ENCODE measurements around the gene GTPBP1.

Gene GTPBP1

GRCh38 chr22:38721551-38721950 is 15.8 kb downstream of the GTPBP1 start:
- H3K27ac Mint-ChIP-seq, result no peak overlapping the region
- H3K4me1 Mint-ChIP-seq (ENCODE audit: low read depth in 2 of 2), result peaks cover 8 to 15% of the 10 kb centered on the region in 2 donors
- no peaks in the 10 kb centered on the region for H3K27me3 Mint-ChIP-seq
- ATAC-seq (replicated peaks) (no peak), DNase-seq (no peak)
- H3K9me3 Mint-ChIP-seq, result no peaks in the 10 kb centered on the region
- peaks cover 96% of the 10 kb centered on the region for H3K36me3 Mint-ChIP-seq (ENCODE audit: insufficient read depth)
- H3K4me3 Mint-ChIP-seq, result peak overlapping the region in 1 of 2 donors; percentile 34

- Mint-ChIP-seq H3K27ac (peak overlapping the region in 1 of 2 donors; percentile 62), H3K36me3 (ENCODE audit: insufficient read depth) (peaks cover 98% of the 10 kb centered on the region), H3K4me3 (no peak overlapping the region), H3K9me3 (no peaks in the 10 kb centered on the region), H3K4me1 (ENCODE audit: low read depth in 2 of 2) (peaks cover 8% of the 10 kb centered on the region in 2 donors), H3K27me3 (no peaks in the 10 kb centered on the region)
- ATAC-seq (replicated peaks), result no peak
- DNase-seq, result no peak
Observed at GRCh38 chr22:38724176-38724575, 18.4 kb downstream of the GTPBP1 start.

GRCh38 chr22:38724926-38725571 is 19.3 kb downstream of the GTPBP1 start:
- H3K4me1 Mint-ChIP-seq (ENCODE audit: low read depth in 2 of 2), result peaks cover 8 to 9% of the 10 kb centered on the region in 2 donors
- H3K4me3 Mint-ChIP-seq, result no peak overlapping the region
- peaks cover 99% of the 10 kb centered on the region for H3K36me3 Mint-ChIP-seq (ENCODE audit: insufficient read depth)
- H3K27me3 Mint-ChIP-seq, result no peaks in the 10 kb centered on the region
- peak overlapping the region; percentile 3 to 59 for H3K27ac Mint-ChIP-seq
- ATAC-seq (replicated peaks) (peak; percentile 86), DNase-seq (peak; percentile 37 to 43 (median 38))
- H3K9me3 Mint-ChIP-seq, result no peaks in the 10 kb centered on the region

- no peaks in the 10 kb centered on the region for H3K9me3 Mint-ChIP-seq
- peaks cover 99% of the 10 kb centered on the region for H3K36me3 Mint-ChIP-seq (ENCODE audit: insufficient read depth)
- DNase-seq, result no peak
- peaks cover 8 to 15% of the 10 kb centered on the region in 2 donors for H3K4me1 Mint-ChIP-seq (ENCODE audit: low read depth in 2 of 2)
- no peak overlapping the region for H3K4me3 Mint-ChIP-seq
- H3K27me3 Mint-ChIP-seq, result no peaks in the 10 kb centered on the region
- no peak for ATAC-seq (replicated peaks)
- peak overlapping the region in 1 of 2 donors; percentile 95 for H3K27ac Mint-ChIP-seq
Observed at GRCh38 chr22:38725900-38726655, 20.3 kb downstream of the GTPBP1 start.

GRCh38 chr22:38727123-38727522 is 21.4 kb downstream of the GTPBP1 start:
- ATAC-seq (replicated peaks) (no peak), DNase-seq (no peak)
- Mint-ChIP-seq H3K27me3 (no peaks in the 10 kb centered on the region), H3K9me3 (no peaks in the 10 kb centered on the region), H3K4me3 (no peak overlapping the region), H3K4me1 (ENCODE audit: low read depth in 2 of 2) (peaks cover 10 to 17% of the 10 kb centered on the region in 2 donors), H3K36me3 (ENCODE audit: insufficient read depth) (peaks cover 100% of the 10 kb centered on the region), H3K27ac (peak overlapping the region; percentile 36 to 95)

- Mint-ChIP-seq H3K36me3 (ENCODE audit: insufficient read depth) (peaks cover 100% of the 10 kb centered on the region), H3K4me3 (no peak overlapping the region), H3K27me3 (no peaks in the 10 kb centered on the region), H3K27ac (peak overlapping the region in 1 of 2 donors; percentile 95), H3K9me3 (no peaks in the 10 kb centered on the region), H3K4me1 (ENCODE audit: low read depth in 2 of 2) (peaks cover 14 to 18% of the 10 kb centered on the region in 2 donors)
- DNase-seq (no peak), ATAC-seq (replicated peaks) (no peak)
Observed at GRCh38 chr22:38727530-38728451, 22.0 kb downstream of the GTPBP1 start.

GRCh38 chr22:38728871-38729796 is 23.4 kb downstream of the GTPBP1 start:
- peaks cover 100% of the 10 kb centered on the region for H3K36me3 Mint-ChIP-seq (ENCODE audit: insufficient read depth)
- peak overlapping the region; percentile 22 to 44 for H3K4me3 Mint-ChIP-seq
- H3K4me1 Mint-ChIP-seq (ENCODE audit: low read depth in 2 of 2), result peaks cover 22 to 29% of the 10 kb centered on the region in 2 donors
- ATAC-seq (replicated peaks) (no peak), DNase-seq (no peak)
- H3K27me3 Mint-ChIP-seq, result no peaks in the 10 kb centered on the region
- H3K9me3 Mint-ChIP-seq, result no peaks in the 10 kb centered on the region
- peak overlapping the region; percentile 28 to 95 for H3K27ac Mint-ChIP-seq

GRCh38 chr22:38729946-38730345 is 24.2 kb downstream of the GTPBP1 start:
- ATAC-seq (replicated peaks), result no peak
- Mint-ChIP-seq H3K36me3 (ENCODE audit: insufficient read depth) (peaks cover 100% of the 10 kb centered on the region), H3K9me3 (no peaks in the 10 kb centered on the region), H3K27me3 (no peaks in the 10 kb centered on the region), H3K4me3 (no peak overlapping the region), H3K4me1 (ENCODE audit: low read depth in 2 of 2) (peaks cover 24 to 32% of the 10 kb centered on the region in 2 donors), H3K27ac (peak overlapping the region; percentile 91 to 95)
- no peak for DNase-seq

- Mint-ChIP-seq H3K27ac (peak overlapping the region; percentile 91 to 95), H3K9me3 (no peaks in the 10 kb centered on the region), H3K36me3 (ENCODE audit: insufficient read depth) (peaks cover 100% of the 10 kb centered on the region), H3K4me1 (ENCODE audit: low read depth in 2 of 2) (peaks cover 26 to 32% of the 10 kb centered on the region in 2 donors), H3K27me3 (no peaks in the 10 kb centered on the region), H3K4me3 (no peak overlapping the region)
- DNase-seq (no peak), ATAC-seq (replicated peaks) (no peak)
Observed at GRCh38 chr22:38730411-38730871, 24.7 kb downstream of the GTPBP1 start.

- ATAC-seq (replicated peaks), result no peak
- Mint-ChIP-seq H3K36me3 (ENCODE audit: insufficient read depth) (peaks cover 100% of the 10 kb centered on the region), H3K4me3 (peak overlapping the region in 1 of 2 donors; percentile 14), H3K27me3 (no peaks in the 10 kb centered on the region), H3K4me1 (ENCODE audit: low read depth in 2 of 2) (peaks cover 30 to 32% of the 10 kb centered on the region in 2 donors), H3K27ac (peak overlapping the region; percentile 87 to 95), H3K9me3 (no peaks in the 10 kb centered on the region)
- no peak for DNase-seq
Observed at GRCh38 chr22:38731703-38732161, 26.0 kb downstream of the GTPBP1 start.

- H3K4me3 Mint-ChIP-seq, result peak overlapping the region in 1 of 2 donors; percentile 48
- H3K27me3 Mint-ChIP-seq, result no peaks in the 10 kb centered on the region
- H3K4me1 Mint-ChIP-seq (ENCODE audit: low read depth in 2 of 2), result peaks cover 34 to 37% of the 10 kb centered on the region in 2 donors
- ATAC-seq (replicated peaks) (no peak), DNase-seq (no peak)
- H3K27ac Mint-ChIP-seq, result peak overlapping the region; percentile 87 to 95
- H3K9me3 Mint-ChIP-seq, result no peaks in the 10 kb centered on the region
- peaks cover 100% of the 10 kb centered on the region for H3K36me3 Mint-ChIP-seq (ENCODE audit: insufficient read depth)
Observed at GRCh38 chr22:38732251-38732815, 26.6 kb downstream of the GTPBP1 start.

GRCh38 chr22:38733329-38733723 is 27.6 kb downstream of the GTPBP1 start:
- Mint-ChIP-seq H3K4me3 (peak overlapping the region in 1 of 2 donors; percentile 33), H3K4me1 (ENCODE audit: low read depth in 2 of 2) (peaks cover 43 to 47% of the 10 kb centered on the region in 2 donors), H3K36me3 (ENCODE audit: insufficient read depth) (peaks cover 100% of the 10 kb centered on the region), H3K9me3 (no peaks in the 10 kb centered on the region), H3K27ac (peak overlapping the region; percentile 87 to 95), H3K27me3 (no peaks in the 10 kb centered on the region)
- ATAC-seq (replicated peaks), result peak; percentile 66
- peak; percentile 46 to 60 (median 52) for DNase-seq

Data from effector memory CD8-positive, alpha-beta T cell (primary cell).